Fibroblast of upper back skin (primary cell): ENCODE data around the gene LSMEM2.
"Not testable (repeated sequence)": the region's sequence is repeated elsewhere in the genome, so short reads cannot be mapped to it uniquely, and the experiment has no call there.

Experiments used
- DNase-seq: peaks from one replicate; pipeline ENCODE4 v3.0.0-alpha.2; 2013

The LSMEM2 gene

DNA sequence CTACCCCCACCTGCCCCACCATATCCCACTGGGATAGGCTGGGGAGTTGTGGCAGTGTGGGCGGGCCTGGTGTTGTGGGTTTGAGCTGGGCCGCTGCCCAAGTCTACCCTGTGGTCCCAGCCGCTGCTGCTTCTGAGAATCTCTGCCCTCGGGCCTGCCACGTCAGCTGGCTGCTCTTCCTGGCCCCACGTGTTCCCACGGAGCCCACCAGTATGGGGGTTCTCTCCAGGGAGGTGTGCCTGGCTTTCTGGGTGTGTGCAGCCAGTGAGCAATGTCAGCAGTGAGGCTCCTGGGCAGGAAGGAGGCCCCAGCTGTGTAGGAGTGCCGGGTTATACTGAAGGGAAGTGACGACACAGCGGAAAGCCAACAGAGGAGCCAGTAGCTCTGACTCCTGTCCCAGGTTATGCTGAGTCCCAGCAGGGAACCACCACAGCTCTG is 32.4 kb upstream of the LSMEM2 start:
- DNase-seq, result peak; percentile 95

- no peak for DNase-seq
Observed at GRCh38 chr3:50248387-50248786, 30.5 kb upstream of the LSMEM2 start.

- DNase-seq, result no peak
Observed at GRCh38 chr3:50249457-50249856, 29.4 kb upstream of the LSMEM2 start.

GRCh38 chr3:50250514-50250913 is 28.4 kb upstream of the LSMEM2 start:
- no peak for DNase-seq

- no peak for DNase-seq
Observed at GRCh38 chr3:50251220-50251619, 27.7 kb upstream of the LSMEM2 start.

DNA sequence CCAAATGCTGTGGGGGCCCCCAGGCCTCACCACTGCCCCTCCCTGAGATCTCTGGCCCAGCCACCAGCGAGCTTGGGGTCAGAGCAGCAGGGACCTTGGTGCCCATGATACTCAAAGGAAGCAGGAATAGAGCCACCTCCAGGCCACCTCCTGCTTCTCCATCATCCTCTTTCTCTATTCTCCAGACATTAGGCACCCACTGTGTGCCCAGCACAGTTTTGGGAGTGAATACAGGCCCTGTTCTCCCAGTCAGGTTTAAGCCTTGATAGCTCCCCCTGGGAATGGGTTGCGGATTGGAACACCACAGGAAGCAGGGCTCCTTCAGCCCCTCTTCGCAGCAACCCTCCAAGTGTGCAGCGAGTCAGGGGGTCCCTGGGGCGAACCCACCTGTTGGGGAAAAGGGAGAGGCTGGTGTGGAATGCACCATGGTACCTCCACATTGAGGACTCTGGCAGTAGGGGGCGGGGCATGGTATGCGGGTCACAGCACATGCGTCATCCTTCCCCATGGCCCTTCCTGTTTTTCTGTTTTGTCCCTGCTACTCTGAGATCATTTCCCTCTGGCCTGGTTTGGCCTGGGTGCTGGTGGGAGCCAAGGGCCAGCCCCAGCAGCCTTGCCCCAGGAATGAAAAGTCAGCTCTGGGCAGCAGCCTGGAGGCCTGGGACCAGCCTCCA is 24.2 kb upstream of the LSMEM2 start:
- DNase-seq, result no peak

DNA sequence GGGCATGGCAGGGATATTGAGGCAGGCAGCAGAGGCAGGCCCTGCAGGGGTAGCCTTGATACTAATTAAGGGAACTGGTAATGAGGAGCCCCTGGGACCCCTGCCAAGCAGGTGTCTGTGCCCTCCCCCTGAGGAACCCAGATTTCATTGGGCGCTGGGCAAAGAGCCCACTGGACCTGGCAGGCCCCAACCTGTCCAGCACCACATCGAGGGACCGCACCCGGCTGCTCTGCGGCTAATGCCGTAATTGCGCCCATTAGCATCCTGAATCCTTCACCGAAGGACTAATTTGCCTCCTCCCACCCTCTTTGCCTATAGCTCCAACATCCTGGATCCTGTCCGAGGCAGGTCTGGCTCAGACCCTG is 23.7 kb upstream of the LSMEM2 start:
- DNase-seq, result no peak

DNA sequence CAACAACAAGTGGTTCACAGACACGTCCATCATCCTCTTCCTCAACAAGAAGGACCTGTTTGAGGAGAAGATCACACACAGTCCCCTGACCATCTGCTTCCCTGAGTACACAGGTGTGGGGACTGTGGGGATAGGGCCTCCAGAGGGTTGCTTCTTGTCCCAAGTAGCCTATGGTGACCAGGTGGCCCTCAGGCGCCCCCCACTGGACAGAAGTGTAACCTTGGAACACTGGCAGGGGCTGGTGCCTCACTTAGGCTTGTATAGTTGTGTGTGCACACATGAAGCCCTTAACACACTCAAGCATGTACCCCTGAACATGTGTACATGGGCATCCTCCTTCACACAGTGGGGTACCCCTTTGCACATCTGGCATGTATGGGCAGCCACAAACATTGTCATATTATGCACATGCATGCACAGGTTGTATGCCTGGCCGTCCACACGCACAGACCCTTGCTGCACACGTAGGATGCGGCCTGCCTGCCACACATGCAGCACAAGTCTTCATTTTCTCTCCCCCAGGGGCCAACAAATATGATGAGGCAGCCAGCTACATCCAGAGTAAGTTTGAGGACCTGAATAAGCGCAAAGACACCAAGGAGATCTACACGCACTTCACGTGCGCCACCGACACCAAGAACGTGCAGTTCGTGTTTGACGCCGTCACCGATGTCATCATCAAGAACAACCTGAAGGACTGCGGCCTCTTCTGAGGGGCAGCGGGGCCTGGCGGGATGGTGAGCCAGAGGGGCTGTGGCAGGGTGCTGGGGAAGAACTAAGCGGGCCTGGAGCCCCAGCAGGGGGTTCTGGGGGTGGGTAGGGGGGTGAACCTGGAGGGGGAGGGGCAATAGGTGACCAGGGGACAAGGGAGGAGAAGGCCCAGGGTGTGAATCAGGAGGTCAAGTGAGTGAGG is 21.7 kb upstream of the LSMEM2 start:
- no peak for DNase-seq

GRCh38 chr3:50258029-50258680 is 20.7 kb upstream of the LSMEM2 start:
- DNase-seq, result no peak

DNA sequence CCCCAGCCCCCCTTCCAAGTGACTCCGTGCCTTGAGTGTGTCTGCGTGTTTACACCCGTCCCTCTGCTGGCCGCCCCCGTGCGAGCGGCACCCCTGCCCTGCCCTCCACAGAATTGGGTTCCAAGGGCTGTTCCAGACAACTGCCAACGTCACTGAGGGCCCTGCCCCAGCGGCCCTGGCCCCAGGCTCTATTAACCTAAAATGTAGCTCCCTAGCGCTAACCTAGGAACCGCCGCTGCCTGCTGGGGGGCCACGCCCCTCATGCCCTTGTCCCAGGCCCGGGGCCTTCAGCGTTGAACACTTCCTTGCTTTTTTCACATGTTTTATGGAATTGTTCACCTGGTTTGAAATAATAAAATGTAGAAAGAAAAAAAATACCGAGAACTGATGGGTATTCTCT is 19.9 kb upstream of the LSMEM2 start:
- DNase-seq, result no peak

- DNase-seq, result no peak
Observed at GRCh38 chr3:50259432-50260026, 19.4 kb upstream of the LSMEM2 start.

DNA sequence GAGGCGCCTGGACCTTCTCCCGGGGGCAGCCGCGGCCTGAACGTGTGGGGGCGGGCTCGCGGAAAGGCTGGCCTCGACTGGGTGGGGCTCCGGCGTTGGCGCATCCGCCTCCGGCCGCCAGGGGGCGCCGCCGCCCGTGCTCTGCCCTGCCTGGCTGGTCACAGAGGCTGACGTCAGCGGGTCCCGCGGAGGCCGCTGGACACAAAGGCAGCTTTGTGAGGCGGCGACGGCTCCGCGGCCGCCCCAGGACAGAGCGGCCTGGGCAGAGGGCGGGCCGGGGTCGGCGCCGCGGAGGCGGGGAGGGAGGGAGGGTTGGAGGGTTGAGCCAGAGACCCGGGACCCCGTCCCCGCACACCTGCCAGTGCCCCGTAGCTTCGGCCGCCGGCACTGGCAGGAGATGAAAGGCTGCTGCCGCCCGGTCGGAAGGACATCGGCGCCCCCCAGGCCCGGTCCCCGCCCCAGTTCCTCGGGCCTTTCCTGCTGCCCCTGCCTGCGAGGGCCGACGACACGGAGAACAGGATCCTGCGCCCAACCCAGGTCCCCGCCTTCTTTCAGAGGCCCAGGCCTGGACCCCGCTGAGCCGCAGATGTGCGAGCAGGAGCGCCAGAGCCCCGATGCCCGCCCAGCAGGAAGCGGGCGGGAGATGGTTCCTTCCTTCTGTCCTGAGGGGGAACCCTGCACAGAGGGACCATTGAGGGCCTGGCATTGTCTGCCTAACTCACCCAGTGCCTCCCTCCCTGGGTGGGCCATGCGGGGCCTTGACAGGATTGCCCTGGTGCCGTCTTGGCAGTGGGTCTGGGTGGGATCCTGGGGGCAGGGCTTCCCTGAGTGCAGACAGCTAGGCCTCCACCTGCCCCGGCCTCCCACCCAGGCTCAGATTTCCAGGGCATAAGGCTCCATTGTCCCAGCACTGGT is 18.6 kb upstream of the LSMEM2 start:
- DNase-seq, result peak; percentile 85

DNA sequence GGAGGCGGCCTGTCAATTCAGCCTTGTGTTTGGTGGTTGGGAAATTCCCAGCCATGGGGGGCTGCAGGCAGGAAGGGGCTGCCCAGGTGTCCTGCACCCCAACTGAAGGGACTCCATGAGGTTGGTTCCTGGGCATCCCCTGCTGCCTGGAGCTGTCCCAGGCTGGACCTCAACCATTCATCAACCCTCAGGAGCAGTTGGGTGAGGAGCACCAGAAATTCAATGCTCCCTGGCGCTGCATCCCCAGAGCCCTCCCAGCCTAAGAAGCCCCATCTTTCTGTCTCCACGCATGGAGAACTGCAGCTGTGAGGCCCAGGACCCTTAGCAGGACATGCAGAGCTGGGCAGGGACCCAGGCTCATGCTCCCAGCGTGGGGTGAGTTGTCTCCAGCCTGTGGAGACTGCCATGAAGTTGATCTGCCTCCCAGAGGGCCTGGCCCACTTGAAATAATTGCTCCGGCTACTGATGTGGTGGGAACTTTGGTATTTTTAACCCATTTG is 17.9 kb upstream of the LSMEM2 start:
- DNase-seq, result peak; percentile 36

DNA sequence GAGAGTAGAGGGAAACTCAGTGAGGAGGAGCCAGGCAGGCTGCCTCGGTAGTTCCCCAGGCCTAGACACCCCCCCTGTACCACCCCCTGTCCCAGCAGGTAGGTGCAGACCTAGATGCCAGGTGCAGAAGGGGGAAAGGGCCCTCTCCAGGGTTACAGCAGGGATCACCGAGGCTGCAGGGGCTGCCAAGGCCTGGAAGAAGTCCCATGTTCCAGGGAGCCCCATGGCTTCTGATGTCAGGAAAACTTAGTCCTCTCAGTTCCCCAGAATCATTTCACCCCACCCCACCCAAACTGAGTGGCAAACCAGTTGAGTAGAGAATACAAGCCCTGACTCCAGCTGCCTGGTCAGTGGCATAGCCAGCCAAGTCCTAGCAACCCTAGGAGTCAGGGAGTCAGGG is 17.4 kb upstream of the LSMEM2 start:
- no peak for DNase-seq

DNA sequence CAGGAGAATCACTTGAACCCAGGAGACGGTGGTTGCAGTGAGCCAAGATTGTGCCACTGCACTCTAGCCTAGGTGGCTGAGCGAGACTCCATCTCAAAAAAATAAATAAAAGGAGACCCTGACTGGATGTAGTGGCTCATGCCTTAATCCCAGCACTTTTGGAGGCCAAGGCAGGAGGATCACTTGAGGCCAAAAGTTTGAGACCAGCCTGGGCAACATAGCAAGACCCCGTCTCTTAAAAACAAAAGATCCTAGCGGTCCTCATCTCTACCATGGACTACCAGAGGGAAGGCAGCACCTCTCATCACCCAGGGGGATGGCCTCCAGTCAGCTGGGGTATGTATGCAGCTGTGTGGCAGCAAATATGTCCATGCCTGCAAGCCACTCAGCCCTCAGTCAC is 16.7 kb upstream of the LSMEM2 start:
- not testable (repeated sequence) for DNase-seq

DNA sequence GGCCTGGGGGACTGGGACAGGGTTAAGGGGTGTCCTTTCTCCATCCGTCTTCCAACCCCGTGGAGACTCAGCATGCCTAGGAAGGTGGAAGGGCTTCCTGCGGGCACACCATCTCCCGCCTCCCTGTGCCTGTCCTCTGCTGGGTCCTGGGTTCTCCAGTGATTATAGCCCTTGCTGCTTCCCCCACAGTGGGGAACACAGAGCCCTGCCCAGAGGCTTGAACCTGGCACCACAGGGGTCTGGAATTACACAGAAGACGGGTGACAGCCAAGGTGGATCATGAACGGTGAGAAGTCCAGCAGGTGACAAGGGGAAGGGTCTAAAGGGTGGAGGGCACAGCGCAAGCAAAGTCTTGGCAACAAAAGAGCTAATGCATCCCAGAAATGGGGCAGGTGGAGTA is 16.1 kb upstream of the LSMEM2 start:
- DNase-seq, result no peak

DNA sequence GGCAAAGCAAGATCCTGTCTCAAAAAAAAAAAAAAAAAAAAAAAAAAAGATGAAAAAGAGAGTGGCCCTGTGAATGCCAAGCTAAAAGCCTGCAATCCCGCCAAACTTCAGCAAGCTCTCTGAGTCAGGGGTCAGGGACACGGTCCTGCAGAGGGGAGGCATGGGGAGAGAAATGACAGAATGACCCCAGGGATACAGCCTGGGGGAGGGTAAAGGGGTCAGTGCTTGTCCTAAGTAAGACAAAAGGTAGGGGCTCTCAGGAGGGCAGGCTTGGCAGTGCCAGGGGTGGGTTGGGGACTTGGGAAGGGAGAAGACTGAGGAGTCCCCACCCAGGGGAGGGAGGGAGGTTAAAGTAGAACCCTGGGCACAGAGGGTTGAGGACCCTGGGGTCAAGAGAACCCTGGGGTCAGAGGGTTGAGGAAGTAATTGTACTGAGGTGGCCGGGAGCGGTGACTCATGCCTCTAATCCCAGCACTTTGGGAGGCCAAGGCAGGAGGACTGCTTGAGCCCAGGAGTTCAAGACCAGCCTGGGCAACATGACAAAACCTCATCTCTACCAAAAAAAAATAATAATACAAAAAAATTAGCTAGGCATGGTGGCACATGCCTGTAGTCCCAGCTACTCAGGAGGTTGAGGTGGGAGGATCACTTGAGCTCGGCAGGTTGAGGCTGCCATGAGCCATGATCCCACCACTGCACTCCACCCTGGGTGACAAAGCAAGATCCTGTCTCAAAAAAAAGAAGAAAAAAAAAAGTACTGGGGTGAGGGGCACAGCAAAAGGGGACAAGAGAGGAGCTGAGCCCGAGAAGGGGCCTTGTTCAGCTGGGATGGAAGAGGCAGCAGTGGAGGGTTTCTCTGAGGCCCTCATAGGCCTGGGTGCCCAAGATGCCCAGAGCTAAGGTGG is 15.2 kb upstream of the LSMEM2 start:
- DNase-seq, result no peak

DNA sequence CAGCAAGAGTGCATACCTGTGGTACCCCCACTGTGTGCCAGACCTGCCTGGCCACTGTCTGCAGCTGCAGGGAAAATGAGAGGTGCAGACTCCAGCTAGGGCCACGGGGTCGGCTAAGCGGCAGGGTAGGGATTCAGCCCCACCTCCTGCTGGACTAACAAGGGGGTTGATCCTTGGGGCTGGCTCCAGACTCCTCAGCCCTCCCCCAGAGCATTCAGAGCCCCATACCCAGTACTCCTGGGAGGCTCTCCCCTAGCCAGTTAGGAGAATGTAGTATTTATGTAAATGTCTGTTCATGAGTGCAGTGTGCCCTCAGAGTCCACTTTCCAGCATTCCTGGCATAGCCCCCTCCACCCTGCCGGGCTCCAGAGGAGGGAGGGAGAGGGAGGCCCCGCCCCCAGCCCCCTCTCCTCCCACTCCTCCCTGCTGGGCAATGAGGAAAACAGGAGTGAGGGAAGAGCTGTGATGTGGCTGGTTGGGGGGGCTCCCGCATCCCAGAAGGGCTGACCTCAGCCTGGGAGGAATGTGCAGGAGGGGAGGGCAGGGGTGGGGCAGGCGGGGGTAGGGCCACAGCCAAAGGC is 14.4 kb upstream of the LSMEM2 start:
- peak; percentile 98 for DNase-seq

- no peak for DNase-seq
Observed at GRCh38 chr3:50264964-50265485, 13.9 kb upstream of the LSMEM2 start.

- no peak for DNase-seq
Observed at GRCh38 chr3:50265571-50265970, 13.3 kb upstream of the LSMEM2 start.
